Neural cell (in vitro differentiated cells): ENCODE measurements around the gene ANKS1A. TPM values are rescaled to one million over a fixed set of nuclear protein-coding genes. Genes with fewer than 3 reads are reported as not detected.

Source experiments
- H2AFZ ChIP-seq: fragments of 200-600, 300-800 bp; sonication (generic), shearing (Covaris generic); 2 replicates; pipeline ENCODE4 v1.6.0; 2014; ENCODE audit warnings: low read depth, mild to moderate bottlenecking, antibody characterized with exemption, low read length, moderate library complexity
- H3F3A ChIP-seq: fragments of 200-600 bp; shearing (Covaris generic); 2 replicates; pipeline ENCODE4 v1.6.1; 2016; ENCODE audit warnings: mild to moderate bottlenecking, moderate library complexity, mixed read lengths, antibody characterized with exemption, low read length; ENCODE audit not compliant: insufficient read depth, poor library complexity, severe bottlenecking
- H3K27ac ChIP-seq: fragments of 200-600, 300-800 bp; sonication (generic), shearing (Covaris generic); 2 replicates; pipeline ENCODE4 v1.5.1; 2014; ENCODE audit warnings: mild to moderate bottlenecking, low read length, moderate library complexity
- H3K27me3 ChIP-seq: fragments of 300-800, 200-600 bp; sonication (generic), shearing (Covaris generic); 2 replicates; pipeline ENCODE4 v1.6.0; 2014; ENCODE audit warnings: mild to moderate bottlenecking, low read depth, low read length, moderate library complexity; ENCODE audit not compliant: insufficient read depth
- H3K36me3 ChIP-seq: fragments of 300-800, 200-600 bp; sonication (generic), shearing (Covaris generic); 2 replicates; pipeline ENCODE4 v1.5.1; 2014; ENCODE audit warnings: mild to moderate bottlenecking, antibody characterized with exemption, low read length, moderate library complexity; ENCODE audit not compliant: insufficient read depth
- H3K4me2 ChIP-seq: fragments of 300-800, 200-600 bp; sonication (generic), shearing (Covaris generic); 2 replicates; pipeline ENCODE4 v1.6.0; 2014; ENCODE audit warnings: mild to moderate bottlenecking, low read length
- H3K4me3 ChIP-seq: fragments of 300-800, 200-600 bp; sonication (generic), shearing (Covaris generic); 2 replicates; pipeline ENCODE4 v1.5.1; 2014; ENCODE audit warnings: mild to moderate bottlenecking, low read length, moderate library complexity
- H3K79me2 ChIP-seq: fragments of 200-600 bp; shearing (Covaris generic); replicated peaks from 2 replicates; pipeline ENCODE4 v1.6.0; 2014; ENCODE audit warnings: mild to moderate bottlenecking, low read length, moderate library complexity; ENCODE audit not compliant: insufficient read depth
- H3K9ac ChIP-seq: fragments of 300-800, 200-600 bp; sonication (generic), shearing (Covaris generic); 2 replicates; pipeline ENCODE4 v1.6.1; 2016; ENCODE audit warnings: mild to moderate bottlenecking, low read length, mixed read lengths
- H3K9me2 ChIP-seq: fragments of 200-600 bp; shearing (Covaris generic); 2 replicates; pipeline ENCODE4 v1.6.1; 2016; ENCODE audit warnings: mild to moderate bottlenecking, low read length, mixed read lengths; ENCODE audit not compliant: insufficient read depth
- H3K9me3 ChIP-seq: fragments of 200-600, 300-800 bp; sonication (generic), shearing (Covaris generic); 2 replicates; pipeline ENCODE4 v1.6.1; 2016; ENCODE audit warnings: mild to moderate bottlenecking, mixed run types, low read length, moderate library complexity, mixed read lengths
- H4K20me1 ChIP-seq: fragments of 200-600 bp; shearing (Covaris generic); 2 replicates; pipeline ENCODE4 v1.6.1; 2016; ENCODE audit warnings: mild to moderate bottlenecking, mixed run types; ENCODE audit not compliant: insufficient read depth
- EP300 ChIP-seq: fragments of 450-650 bp; conservative IDR thresholded peaks from 2 replicates; pipeline ENCODE4 v1.6.1; 2014; ENCODE audit warnings: antibody characterized with exemption, mild to moderate bottlenecking, moderate library complexity; ENCODE audit not compliant: poor library complexity, severe bottlenecking
- EZH2 ChIP-seq: fragments of 200-600, 300-800 bp; shearing (Covaris generic), sonication (generic); IDR thresholded peaks from 2 replicates; pipeline ENCODE4 v1.6.1; 2014; ENCODE audit warnings: antibody characterized with exemption, low read length, borderline replicate concordance, mild to moderate bottlenecking; ENCODE audit not compliant: insufficient read depth, poor library complexity, severe bottlenecking
- POLR2AphosphoS5 ChIP-seq: IDR thresholded peaks from 2 replicates; pipeline ENCODE4 v1.6.1; 2012
- RAD21 ChIP-seq: fragments of 450-650 bp; conservative IDR thresholded peaks from 2 replicates; pipeline ENCODE4 v1.6.1; 2014; ENCODE audit warnings: antibody characterized with exemption, mild to moderate bottlenecking, moderate library complexity
- SMC3 ChIP-seq: fragments of 450-650 bp; conservative IDR thresholded peaks from 2 replicates; pipeline ENCODE4 v1.6.1; 2014; ENCODE audit warnings: antibody characterized with exemption, mild to moderate bottlenecking, moderate library complexity; ENCODE audit not compliant: poor library complexity
- TAF1 ChIP-seq: IDR thresholded peaks from 2 replicates; pipeline ENCODE4 v1.6.1; 2012; ENCODE audit warnings: low read depth
- polyA plus RNA-seq: library from polyadenylated mRNA; depleted of rRNA; stranded (reverse); fragments of >200 nt; gene quantifications from 2 replicates; pipeline ENCODE4 v1.2.3, GENCODE V29; 2014
- TF ChIP-seq, protein P1 (sequence below): fragments of 450-650 bp; IDR thresholded peaks from 2 replicates; pipeline ENCODE4 v1.5.1; 2014; ENCODE audit warnings: antibody characterized with exemption, mild to moderate bottlenecking, moderate library complexity; ENCODE audit not compliant: poor library complexity, severe bottlenecking
- TF ChIP-seq, protein P2 (sequence below): IDR thresholded peaks from 2 replicates; pipeline ENCODE4 v1.6.1; 2012; ENCODE audit warnings: borderline replicate concordance

ANKS1A gene
- polyA plus RNA-seq, 1 donor from 2014 or later = 22.6 TPM

DNA sequence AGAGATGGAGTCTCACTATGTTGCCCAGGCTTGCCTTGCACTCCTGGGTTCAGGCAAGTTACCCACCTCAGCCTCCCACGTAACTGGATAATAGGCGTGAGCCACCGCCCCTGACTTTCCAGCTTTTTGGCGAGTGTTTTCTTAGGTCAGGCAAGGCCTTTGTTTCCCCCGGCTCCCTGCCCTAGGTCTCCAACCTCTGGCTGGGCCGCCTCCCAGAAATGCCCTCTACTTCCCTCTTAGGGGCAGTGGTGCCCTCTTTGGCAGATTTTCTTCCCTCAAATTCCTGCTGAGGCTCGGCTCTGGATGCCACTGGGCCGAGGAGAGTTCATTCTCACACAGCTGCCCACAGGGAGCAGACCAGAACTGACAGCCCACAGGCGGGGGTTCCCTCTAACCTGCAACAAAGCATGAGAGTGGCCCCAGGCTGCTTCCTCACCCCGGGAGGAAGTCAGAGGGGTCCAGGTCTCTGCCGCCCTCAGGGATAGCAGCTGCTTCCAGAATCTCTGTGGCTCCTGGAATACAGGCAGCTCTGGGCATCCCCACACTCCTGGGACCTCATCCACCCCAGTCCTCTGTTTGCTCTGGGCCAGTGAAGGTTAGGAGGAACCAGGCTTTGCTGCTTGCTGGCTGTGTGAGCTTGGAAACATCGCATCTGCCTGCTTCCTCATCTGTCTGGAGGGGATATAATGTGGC is 195.6 kb downstream of the ANKS1A start:
- Histone ChIP-seq H2AFZ (no peak overlapping the region), H3K27ac (no peak overlapping the region), H4K20me1 (no peaks in the 10 kb centered on the region), H3K36me3 (no peaks in the 10 kb centered on the region), H3K4me3 (no peak overlapping the region), H3K4me2 (no peak overlapping the region), H3K9ac (no peak overlapping the region), H3K79me2 (no peaks in the 10 kb centered on the region), H3K9me3 (no peaks in the 10 kb centered on the region), H3K27me3 (no peaks in the 10 kb centered on the region), H3F3A (no peaks in the 10 kb centered on the region), H3K9me2 (no peaks in the 10 kb centered on the region)
- TF ChIP-seq, protein P1, sequence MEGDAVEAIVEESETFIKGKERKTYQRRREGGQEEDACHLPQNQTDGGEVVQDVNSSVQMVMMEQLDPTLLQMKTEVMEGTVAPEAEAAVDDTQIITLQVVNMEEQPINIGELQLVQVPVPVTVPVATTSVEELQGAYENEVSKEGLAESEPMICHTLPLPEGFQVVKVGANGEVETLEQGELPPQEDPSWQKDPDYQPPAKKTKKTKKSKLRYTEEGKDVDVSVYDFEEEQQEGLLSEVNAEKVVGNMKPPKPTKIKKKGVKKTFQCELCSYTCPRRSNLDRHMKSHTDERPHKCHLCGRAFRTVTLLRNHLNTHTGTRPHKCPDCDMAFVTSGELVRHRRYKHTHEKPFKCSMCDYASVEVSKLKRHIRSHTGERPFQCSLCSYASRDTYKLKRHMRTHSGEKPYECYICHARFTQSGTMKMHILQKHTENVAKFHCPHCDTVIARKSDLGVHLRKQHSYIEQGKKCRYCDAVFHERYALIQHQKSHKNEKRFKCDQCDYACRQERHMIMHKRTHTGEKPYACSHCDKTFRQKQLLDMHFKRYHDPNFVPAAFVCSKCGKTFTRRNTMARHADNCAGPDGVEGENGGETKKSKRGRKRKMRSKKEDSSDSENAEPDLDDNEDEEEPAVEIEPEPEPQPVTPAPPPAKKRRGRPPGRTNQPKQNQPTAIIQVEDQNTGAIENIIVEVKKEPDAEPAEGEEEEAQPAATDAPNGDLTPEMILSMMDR = no peak
- TF ChIP-seq POLR2AphosphoS5 (no peak), EZH2 (no peak), EP300 (no peak), SMC3 (no peak), RAD21 (no peak), TAF1 (no peak)
- TF ChIP-seq, protein P2, sequence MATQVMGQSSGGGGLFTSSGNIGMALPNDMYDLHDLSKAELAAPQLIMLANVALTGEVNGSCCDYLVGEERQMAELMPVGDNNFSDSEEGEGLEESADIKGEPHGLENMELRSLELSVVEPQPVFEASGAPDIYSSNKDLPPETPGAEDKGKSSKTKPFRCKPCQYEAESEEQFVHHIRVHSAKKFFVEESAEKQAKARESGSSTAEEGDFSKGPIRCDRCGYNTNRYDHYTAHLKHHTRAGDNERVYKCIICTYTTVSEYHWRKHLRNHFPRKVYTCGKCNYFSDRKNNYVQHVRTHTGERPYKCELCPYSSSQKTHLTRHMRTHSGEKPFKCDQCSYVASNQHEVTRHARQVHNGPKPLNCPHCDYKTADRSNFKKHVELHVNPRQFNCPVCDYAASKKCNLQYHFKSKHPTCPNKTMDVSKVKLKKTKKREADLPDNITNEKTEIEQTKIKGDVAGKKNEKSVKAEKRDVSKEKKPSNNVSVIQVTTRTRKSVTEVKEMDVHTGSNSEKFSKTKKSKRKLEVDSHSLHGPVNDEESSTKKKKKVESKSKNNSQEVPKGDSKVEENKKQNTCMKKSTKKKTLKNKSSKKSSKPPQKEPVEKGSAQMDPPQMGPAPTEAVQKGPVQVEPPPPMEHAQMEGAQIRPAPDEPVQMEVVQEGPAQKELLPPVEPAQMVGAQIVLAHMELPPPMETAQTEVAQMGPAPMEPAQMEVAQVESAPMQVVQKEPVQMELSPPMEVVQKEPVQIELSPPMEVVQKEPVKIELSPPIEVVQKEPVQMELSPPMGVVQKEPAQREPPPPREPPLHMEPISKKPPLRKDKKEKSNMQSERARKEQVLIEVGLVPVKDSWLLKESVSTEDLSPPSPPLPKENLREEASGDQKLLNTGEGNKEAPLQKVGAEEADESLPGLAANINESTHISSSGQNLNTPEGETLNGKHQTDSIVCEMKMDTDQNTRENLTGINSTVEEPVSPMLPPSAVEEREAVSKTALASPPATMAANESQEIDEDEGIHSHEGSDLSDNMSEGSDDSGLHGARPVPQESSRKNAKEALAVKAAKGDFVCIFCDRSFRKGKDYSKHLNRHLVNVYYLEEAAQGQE = no peak

DNA sequence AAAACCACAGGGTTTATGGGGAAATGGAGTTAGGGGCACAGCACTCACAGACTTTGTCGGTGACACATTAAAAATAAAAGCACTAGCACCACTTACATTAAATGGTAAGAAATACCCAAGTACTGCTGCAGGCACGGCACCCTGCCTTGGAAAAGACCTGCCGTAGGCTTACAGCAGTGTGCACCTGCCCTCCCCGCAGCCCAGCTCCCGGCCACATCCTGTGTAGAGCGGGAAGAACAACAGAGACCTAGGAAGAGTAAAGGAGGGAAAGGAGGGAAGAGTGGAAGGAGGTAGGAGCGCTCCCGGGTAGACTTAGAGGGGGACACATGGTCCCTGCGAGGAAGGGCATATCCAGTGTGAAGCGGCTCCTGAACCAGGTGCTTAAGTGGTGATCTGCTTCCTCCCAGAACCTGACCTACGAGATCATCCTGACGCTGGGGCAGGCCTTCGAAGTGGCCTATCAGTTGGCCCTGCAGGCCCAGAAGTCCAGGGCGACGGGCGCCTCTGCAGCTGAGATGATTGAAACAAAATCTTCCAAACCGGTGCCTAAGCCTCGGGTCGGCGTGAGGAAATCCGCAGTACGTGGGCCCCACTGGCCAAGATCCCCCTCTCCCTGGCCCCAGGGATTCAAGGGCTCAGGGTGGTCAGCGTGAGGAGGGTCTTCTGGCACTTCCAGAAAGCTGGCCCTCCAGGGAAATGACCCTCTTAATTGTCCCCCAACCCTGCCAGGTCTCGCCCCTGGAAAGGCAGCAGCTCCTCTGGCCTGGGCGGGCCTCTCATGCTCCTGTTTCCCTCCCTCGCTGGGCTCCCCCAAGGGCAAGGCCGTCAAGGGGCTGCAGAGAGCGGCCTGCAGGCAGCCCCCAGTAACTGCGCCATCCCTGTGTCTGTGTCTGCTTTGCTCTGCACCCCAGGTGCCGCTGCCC is 196.6 kb downstream of the ANKS1A start:
- TF ChIP-seq SMC3 = no peak
- no peak overlapping the region for H3K4me2 ChIP-seq
- H4K20me1 ChIP-seq = no peaks in the 10 kb centered on the region
- no peaks in the 10 kb centered on the region for H3F3A ChIP-seq
- no peak overlapping the region for H3K9ac ChIP-seq
- H2AFZ ChIP-seq = no peak overlapping the region
- H3K4me3 ChIP-seq = no peak overlapping the region
- H3K9me2 ChIP-seq = no peaks in the 10 kb centered on the region
- no peaks in the 10 kb centered on the region for H3K27me3 ChIP-seq
- no peaks in the 10 kb centered on the region for H3K36me3 ChIP-seq
- H3K79me2 ChIP-seq = no peaks in the 10 kb centered on the region
- H3K27ac ChIP-seq = no peak overlapping the region
- H3K9me3 ChIP-seq = no peaks in the 10 kb centered on the region
